HG03039 (cell line): ENCODE results near the gene PHF3.
"Not testable (repeated sequence)": the region's sequence is repeated elsewhere in the genome, so short reads cannot be mapped to it uniquely, and the experiment has no call there.

Experiments used
- ATAC-seq: cut with Tn5 transposase; IDR thresholded peaks from one replicate; pipeline ENCODE4 v1.9.1; 2021; ENCODE audit warnings: mild to moderate bottlenecking, moderate library complexity; ENCODE audit not compliant: unreplicated experiment

Gene PHF3

DNA sequence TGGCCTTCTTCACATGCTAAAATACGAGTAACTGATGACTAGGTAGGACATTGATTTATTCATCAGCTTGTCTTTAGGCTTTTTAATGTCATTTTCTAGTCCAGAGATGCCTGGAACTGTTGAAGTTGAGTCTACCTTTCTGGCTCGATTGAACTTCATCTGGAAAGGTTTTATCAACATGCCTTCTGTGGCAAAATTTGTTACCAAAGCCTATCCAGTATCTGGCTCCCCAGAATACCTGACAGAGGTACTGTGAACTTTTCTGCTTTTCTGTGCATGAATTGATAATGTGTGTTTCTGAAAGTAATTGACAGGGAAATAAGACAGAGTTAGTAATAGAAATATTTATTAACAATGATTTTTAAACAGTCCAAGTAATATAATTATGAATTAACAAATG lies 71.0 kb downstream of the PHF3 start:
- no peak for ATAC-seq

DNA sequence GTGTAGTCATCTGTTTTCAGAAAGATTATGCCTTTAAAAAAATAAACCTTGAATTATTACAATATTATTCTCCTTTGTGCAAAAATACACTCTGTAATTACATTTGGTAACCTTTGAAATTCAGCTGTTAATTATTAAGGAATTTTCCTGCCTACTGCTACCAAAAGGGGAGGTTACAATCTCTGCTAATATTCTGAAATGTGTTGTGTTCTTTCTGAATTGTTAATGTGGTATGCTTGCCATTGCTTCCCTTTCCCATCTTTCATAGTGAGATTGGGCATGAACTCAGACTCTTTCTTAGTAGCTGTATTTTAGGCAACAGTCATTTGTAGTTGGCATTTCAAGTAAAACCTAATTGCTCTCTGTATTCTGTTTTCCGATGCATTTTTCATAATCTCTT lies 73.0 kb downstream of the PHF3 start:
- ATAC-seq = no peak

DNA sequence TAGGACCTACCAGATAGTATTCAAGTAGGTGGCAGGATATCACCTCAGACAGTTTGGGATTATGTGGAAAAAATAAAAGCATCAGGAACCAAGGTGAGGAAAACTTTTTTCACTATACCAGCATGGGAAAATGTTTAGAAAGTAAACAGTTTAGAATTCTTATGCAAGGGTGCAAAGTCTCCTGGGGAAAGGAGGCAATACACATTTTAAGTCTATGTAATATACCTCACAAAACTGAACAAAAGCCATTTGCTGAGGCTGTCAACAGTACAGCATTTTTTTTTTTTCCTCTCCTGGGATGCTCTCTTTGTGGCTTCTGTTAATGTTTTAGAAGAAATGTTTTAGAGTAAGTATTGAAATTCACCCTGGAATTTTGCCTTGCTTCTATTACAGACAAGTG lies 73.5 kb downstream of the PHF3 start:
- no peak for ATAC-seq

DNA sequence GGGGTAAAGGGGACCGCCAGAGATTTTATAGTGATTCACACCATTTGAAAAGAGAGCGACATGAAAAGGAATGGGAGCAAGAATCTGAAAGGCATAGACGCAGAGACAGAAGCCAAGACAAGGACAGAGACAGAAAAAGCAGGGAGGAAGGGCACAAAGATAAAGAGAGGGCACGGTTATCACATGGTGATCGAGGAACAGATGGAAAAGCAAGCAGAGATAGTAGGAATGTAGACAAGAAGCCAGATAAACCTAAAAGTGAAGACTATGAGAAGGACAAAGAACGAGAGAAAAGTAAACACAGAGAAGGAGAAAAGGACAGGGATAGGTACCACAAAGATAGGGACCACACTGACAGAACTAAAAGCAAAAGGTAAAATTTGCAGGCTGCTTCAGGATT lies 77.7 kb downstream of the PHF3 start:
- no peak for ATAC-seq

DNA sequence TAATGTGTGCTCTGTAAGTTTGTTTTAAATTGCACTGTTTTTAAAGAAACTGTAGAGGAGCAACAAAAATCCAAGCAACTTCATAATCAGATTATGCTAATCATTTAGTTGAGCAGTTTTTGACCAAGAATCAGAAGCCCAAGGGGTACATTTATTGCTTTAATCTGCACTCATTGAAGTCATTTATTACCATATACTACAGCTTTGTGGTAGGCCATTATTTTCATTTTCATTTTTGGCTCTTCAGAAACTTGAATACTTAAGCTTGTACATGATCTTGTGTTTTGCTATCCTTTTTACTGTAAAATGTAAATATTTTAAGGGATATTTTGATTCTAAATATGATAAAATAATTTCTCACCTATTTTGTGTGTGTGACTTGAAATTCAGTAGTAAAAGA lies 78.5 kb downstream of the PHF3 start:
- no peak for ATAC-seq

DNA sequence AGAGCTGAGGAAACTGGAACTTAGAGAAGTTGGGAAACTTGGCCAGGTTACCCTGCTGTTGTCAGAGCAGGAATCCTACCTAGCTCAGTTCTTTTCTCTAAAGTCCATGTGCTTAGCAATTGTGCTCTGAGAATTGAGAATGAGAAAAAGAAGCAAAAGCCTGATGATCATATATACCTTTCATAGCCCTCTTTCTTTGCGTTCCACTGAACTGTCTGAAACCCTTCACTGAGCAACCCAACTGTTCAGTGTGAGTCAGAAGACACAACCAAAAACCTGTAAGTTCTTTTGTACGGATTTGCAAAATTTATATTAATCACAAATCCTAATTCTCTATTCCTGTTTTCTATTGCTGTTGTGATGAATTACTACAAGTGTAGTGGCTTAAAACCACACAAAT lies 80.6 kb downstream of the PHF3 start:
- no peak for ATAC-seq

DNA sequence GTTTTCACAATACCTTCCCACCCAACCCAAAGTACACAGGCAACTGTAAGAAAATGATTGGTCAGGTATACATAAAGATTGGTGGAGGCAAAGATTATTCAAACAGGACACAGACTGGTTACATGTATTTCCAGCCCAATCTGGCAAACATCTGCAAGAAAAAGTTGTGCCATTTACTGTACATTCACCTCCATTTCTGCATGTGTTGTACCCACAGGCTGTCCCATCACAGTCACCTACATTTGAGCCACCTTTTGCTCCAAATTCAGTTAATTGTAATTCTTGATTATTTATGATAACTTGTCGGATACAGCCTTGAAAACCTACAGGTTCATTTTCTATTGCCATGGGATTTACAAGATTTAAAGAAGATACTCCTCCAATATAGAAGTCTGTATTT lies 85.6 kb downstream of the PHF3 start:
- no peak for ATAC-seq

DNA sequence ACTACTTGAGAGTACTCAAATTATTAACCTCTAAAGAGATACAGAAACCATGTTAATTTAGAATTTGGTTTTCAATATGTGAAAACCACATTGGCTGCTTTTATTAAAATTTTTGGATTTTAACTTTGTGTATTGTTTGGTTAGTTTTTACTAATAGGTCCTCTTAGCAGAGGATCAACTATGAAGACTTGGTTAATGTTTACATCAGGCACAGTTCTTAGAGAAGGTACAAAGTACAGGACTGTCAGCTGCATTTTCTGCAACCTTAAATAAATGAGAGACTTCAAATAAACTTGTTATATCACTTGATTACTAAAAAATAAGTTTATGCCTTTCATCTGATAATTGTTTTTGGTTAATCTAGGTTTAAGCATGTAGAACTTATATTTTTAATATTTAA lies 89.1 kb downstream of the PHF3 start:
- no peak for ATAC-seq

DNA sequence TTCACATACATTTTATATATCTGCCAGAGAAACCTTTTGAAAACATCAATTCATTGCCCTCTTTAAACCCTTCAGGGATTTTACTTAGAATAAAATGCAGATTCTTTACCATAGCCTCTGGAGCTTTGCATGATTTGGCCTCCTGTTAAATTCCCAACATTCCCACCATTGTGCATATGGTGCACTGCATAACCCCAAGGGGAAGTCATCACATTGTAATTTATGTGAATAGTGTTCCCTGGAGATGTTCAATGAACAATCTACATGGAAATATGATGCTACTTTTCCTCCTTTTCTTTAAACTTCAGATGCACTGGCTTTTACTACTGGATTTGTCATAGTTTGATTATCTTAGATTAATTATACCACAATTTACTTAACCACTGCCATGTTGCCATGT lies 94.7 kb downstream of the PHF3 start:
- no peak for ATAC-seq

DNA sequence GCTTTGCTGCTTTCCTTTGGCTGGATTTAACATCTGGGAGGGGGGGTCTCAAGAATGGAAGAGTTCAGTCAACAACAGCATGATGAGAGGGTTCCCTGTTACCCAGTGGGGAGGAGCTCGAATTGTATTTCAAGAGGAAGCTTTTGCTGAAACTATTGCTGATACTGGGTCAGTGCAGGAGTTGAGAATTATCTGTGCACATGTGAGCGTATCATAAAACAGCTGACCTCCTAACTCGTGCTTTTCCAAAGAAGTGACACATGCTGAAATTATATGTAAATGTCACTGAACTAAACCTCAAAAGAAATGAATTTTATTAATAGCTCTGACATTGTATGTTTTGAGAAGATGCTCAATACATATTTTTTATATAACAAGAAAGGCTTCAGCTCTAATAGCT lies 96.3 kb downstream of the PHF3 start:
- no peak for ATAC-seq

DNA sequence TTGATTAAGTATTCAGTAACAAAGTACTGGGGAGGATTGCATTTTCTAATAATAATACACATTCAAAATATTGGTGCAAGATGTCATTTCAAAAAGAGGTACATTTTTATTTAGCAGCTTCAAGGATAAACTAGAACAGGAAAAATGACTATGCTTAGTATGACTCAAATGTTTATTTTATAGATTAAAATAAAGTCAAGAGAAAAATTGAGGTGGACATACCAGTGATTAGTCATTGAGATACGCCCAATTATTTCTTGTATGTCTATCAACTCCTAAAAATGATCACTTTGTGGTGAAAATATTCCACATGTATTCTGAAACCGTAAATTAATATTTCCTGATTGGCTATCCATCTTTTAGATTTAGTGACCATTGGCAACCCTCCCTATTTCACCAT lies 96.7 kb downstream of the PHF3 start:
- ATAC-seq = no peak

DNA sequence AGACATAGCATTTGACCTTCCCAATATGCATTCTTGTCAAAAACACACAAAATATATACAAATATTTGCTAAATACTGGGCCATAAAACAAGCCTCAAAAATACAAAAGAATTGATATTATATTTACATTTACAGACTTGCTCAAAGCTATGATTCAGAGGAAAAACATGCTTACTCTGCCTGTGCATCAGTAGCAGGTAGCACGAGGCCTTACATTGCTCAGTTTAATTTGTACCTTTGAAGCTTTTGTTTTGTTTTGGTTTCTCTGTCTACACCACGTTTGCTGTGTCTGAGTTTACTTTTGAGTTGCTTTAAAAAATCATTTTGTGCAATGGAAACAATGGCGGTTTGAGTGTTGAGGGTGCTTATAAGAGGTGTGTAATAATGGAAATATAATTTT lies 99.3 kb downstream of the PHF3 start:
- no peak for ATAC-seq

DNA sequence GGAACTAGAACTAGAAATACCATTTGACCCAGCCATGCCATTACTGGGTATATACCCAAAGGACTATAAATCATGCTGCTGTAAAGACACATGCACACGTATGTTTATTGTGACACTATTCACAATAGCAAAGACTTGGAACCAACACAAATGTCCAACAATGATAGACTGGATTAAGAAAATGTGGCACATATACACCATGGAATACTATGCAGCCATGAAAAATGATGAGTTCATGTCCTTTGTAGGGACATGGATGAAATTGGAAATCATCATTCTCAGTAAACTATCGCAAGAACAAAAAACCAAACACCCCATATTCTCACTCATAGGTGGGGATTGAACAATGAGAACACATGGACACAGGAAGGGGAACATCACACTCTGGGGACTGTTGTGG lies 102.6 kb downstream of the PHF3 start:
- ATAC-seq = not testable (repeated sequence)

DNA sequence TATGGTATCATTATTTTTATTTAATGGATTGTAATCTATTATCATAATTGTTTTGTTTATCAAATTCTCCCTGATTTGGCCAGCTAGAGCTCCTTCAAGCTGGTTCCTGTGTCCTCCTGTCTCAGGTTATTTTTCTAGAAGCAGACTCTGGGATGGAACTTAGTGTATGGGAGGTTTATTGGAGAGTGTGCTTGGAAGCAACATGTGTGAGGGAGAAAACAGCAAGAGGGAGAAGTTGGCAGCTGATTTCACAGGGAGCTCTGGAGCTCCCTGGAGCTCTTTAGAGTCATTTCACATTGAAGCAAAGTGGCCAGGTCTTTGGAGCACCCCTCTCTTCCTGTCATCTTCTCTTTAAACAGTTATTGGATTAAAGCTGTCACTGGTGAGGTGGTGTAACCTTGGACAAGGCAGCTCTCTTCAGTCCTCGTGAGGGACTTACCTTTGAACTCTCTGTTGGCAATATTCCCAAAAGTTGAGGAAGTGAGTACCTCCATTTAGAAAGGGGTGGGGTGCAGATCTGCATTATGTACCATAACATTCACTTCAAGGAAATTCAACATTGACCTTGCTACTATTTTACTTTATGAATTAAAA lies 103.6 kb downstream of the PHF3 start:
- no peak for ATAC-seq

DNA sequence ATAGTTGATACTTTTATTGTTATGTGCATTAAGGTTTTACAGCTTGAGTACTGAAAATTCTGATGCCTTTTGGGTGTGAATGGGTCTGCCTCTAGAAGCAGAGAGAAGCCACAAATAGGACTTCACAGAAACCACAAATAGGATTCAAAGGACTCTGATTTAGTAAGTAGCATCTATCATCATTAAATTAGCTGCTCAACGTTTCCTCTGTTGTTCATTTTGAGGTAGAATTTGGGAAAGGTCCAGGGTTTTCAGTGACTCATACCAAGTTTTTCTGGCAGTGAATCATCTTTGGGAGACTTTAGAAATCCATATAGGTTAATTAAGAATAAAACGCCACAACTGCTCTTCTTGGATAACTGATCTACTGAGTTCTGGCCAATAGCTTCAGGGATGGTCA lies 105.1 kb downstream of the PHF3 start:
- no peak for ATAC-seq

DNA sequence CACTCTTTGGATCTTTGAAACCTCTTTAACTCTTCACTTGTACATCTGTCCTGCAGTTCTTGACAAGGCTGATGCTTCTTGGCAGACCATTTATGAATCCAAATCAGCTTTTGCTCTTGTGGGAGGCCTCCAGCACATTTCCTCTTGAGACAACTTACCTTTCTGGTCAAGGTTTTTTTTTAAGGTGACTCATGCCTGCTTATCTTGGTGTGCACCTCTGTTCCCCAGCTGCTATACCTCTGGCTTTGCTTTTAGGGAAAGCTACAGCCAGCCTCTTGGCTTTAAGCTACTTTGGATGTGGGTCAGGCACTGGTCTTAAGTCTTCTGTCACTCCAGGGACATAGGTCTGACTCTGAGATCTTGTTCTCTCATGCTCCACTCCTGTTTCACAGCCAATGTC lies 106.5 kb downstream of the PHF3 start:
- ATAC-seq = no peak

DNA sequence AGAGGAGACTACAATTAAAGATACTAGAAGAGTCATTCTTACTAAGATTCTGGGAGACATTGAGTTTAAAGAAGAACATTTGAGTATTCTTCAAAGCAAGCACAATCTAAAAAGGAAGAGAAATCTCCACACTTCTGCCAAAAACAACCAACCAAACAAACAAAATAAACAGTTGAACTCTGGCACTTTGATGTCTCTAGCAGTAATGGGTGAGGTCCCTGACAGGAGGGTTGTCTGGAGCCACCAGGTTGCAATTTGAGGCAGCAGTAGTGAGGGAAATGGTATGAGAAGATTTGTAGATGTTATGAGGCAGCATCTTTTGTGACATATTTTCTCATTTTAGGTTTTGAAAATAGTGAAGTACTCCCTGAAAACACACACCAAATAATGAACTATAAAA lies 108.1 kb downstream of the PHF3 start:
- no peak for ATAC-seq

DNA sequence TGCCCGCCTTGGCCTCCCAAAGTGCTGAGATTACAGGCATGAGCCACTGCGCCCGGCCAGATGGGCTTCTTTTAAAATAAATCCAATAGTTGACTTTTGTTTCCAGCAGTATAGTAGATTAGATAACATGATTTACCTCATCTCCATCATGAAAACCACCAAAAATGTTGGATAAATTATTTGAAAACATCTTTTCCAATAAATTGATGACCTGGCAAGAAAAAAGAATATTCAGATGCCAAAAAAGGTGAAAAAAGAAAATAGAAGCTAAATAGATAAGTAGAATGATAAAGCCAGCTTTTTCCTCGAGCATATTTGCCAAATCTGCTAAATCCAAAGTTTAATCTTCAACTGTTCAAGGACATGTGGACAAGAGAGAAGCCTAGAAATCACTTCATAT lies 109.2 kb downstream of the PHF3 start:
- no peak for ATAC-seq

DNA sequence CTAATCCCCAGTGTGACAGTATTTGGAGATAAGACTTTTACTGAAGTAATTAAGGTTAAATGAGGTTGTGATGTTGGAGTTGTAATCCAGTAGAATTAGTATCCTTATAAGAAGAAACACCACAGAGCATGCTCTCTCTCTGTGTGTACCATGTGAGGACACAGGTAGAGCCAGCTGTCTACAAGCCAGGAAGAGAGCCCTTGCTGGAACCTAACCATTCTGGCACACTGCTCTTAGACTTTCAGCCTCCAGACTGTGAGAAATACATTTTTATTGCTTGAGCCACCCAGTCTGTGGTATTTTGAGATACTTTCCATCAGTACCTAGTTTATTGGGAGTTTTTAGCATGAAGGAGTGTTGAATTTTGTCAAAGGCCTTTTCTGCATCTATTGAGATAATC lies 110.2 kb downstream of the PHF3 start:
- ATAC-seq = no peak

DNA sequence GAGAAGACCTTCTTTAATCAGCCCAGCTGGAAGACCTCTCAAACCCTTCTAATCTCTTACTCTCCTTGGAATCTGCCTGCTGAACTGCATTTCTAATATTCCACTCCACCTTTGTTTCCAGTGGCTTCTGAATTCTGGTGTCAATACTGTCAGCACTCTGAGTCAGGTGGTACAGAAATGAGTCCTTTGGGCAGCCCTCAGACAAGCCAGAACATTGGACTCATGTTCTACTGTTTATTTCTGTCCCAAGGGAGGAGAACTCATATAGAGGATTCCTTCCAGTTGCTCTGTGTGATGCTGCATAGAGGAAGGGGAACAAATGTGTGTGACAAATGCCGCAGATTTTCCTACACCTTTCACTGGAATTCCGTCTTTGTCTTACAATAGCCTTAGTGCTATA lies 114.8 kb downstream of the PHF3 start:
- no peak for ATAC-seq

DNA sequence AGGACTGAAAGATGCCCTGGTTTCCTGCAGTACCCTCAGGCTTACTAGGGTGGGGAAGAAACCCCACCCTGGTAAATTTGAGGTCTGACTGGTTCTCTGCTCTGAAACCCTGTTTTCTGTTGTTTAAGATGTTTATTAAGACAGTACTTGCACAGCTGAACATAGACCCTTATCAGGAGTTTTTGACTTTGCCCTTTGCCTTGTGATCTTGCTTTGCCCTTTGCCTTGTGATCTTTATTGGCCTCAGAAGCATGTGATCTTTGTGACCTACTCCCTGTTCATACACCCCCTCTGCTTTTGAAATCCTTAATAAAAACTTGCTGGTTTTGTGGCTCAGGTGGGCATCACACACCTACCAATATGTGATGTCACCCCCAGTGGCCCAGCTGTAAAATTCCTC lies 121.7 kb downstream of the PHF3 start:
- ATAC-seq = not testable (repeated sequence)

DNA sequence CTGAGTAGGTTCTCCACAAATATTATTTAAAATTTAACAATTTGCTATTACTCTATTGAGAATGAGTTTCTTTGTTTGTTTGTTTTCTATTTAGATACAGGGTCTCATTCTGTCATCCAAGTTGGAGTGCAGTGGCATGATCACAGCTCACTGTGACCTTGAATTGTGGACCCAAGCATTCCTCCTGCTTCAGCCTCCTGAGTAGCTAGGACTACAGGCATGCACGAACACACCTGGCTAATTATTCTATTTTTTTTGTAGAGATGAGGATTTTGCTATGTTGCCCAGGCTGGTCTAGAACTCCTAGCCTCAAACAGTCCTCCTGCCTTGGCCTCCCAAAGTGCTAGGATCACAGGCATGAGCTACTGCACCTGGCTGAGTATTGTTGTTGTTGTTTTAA lies 122.2 kb downstream of the PHF3 start:
- no peak for ATAC-seq

DNA sequence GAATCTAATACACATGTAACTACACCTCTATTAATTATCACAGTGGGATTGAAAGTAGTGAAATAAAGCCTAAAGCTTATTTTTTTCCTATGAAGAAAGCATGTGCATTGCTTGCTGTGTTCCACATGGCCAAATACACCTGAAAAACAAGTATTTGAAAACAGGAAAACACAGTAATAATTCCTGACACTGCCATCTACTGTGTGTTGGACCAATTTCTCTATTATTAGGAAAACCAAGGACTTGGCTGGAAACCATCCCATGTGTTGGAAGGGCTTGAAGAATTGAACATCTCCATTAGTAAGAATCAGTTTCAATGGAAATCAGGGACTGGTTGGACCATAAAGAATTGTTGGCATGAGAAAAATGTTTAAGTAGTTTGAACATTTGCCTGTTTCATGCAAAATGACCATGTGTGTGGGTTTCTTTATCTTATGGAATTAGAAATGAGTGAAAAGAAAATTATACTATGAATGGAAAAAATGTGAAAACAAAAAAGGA lies 124.1 kb downstream of the PHF3 start:
- ATAC-seq = no peak

DNA sequence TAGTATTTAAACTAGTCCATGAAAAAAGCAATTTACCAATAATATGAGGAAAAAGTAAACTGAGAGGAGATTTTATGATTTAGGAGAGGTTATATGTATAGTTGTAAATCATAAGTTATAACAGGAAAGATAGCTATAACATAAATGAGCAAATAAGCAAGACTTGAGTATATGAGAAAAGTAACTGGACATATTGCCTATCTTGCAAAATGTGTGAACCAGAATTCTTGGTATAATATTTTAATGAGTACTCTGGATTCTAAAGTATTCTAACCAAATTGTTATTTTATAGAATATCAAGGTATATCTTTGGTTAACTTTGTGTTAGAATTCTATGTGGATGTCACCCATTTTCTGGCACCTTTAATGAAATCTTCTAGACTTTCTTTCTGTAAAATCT lies 124.6 kb downstream of the PHF3 start:
- ATAC-seq = no peak
